Tibial nerve (tissue), 4 donors: ENCODE data around the gene FADS1.
A peak's percentile ranks its signal among the peaks of the same experiment; 100 is the strongest.

Source experiments
- EP300 ChIP-seq, 2 donors: sonication (generic); formaldehyde crosslinking; IDR thresholded peaks; one replicate each; pipeline ENCODE4 v1.6.1; 2017; ENCODE audit warnings: antibody characterized with exemption in 2 of 2, mild to moderate bottlenecking in 1 of 2
- POLR2A ChIP-seq, 2 donors: fragments of 450-650 bp; IDR thresholded peaks; one replicate each; pipeline ENCODE4 v1.6.1; 2017; ENCODE audit warnings: antibody characterized with exemption in 2 of 2, mild to moderate bottlenecking in 2 of 2, moderate library complexity in 2 of 2
- TF ChIP-seq, protein P1 (sequence below), 5 experiments: fragments of 200-600 bp in 3 of 5; fragments of 450-650 bp in 2 of 5; sonication (generic) in 3 of 5; IDR thresholded peaks; one replicate each; pipeline ENCODE4 v1.5.1; 2016 to 2019; ENCODE audit warnings: antibody characterized with exemption in 5 of 5, mild to moderate bottlenecking in 3 of 5, moderate library complexity in 2 of 5

DNA sequence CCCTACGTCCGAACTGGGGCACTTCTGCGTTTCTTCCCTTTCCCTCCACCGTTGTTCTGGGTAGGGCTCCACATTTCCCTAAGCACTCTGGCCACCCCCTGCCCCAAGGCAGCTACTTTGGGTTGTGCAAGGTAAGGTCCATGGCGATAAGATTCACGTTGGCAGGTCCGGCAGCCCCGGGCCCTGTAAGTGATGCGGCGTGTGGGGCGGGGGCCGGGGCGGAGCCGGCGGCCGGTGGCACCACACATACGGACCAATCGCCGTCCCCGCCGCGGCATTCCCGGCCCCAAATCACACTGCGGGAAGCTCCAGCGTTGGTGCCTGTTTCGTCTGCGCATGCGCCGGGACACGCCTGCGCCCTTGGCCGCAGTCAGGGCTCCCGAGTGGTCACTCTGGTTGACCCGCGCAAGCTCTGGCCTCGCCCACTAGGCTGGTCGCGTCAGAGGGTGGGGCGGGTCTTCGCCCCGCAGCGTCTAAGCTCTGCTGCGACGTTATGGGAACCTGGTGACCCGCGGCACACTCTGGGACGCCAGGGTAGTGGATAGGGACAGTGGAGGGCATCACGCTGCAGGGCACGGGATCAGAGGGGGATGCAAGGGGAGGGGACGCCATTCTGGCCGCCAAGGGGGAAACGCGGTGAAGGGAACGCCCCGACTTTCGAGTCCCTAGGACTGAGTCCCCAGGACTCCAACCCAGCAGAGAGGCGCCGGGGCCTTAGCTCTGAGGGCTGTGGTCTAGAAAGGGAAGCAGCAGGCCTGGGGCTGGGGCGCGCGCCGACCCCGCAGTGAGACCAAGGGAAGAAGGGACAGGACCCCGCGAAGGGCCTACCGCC lies 1.6 kb downstream of the FADS1 start:
- TF ChIP-seq, protein P1, sequence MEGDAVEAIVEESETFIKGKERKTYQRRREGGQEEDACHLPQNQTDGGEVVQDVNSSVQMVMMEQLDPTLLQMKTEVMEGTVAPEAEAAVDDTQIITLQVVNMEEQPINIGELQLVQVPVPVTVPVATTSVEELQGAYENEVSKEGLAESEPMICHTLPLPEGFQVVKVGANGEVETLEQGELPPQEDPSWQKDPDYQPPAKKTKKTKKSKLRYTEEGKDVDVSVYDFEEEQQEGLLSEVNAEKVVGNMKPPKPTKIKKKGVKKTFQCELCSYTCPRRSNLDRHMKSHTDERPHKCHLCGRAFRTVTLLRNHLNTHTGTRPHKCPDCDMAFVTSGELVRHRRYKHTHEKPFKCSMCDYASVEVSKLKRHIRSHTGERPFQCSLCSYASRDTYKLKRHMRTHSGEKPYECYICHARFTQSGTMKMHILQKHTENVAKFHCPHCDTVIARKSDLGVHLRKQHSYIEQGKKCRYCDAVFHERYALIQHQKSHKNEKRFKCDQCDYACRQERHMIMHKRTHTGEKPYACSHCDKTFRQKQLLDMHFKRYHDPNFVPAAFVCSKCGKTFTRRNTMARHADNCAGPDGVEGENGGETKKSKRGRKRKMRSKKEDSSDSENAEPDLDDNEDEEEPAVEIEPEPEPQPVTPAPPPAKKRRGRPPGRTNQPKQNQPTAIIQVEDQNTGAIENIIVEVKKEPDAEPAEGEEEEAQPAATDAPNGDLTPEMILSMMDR (IDR thresholded peaks at IDR 0.05) = peak in 2 of 5 experiments; percentile 27 to 46
- peak; percentile 97 to 100 for TF ChIP-seq EP300 (IDR thresholded peaks at IDR 0.05)
- peak; percentile 97 to 99 for TF ChIP-seq POLR2A (IDR thresholded peaks at IDR 0.05)
